MM.1S (cell line): Measurements from ENCODE around the gene DISC1.
"Not testable (repeated sequence)": the region's sequence is repeated elsewhere in the genome, so short reads cannot be mapped to it uniquely, and the experiment has no call there.

ENCODE experiments used
- DNase-seq: peaks from one replicate; pipeline ENCODE4 v3.0.0-alpha.2; 2015
- H2AFZ ChIP-seq: fragments of 300-600 bp; sonication (generic); 2 replicates; pipeline ENCODE4 v1.6.0; 2016; ENCODE audit warnings: antibody characterized with exemption, low read length
- H3F3A ChIP-seq: fragments of 300-600 bp; sonication (generic); 2 replicates; pipeline ENCODE4 v1.6.1; 2016; ENCODE audit warnings: mild to moderate bottlenecking, antibody characterized with exemption, low read length, moderate library complexity, mixed read lengths; ENCODE audit not compliant: insufficient read depth
- H3K27ac ChIP-seq: fragments of 300-600 bp; sonication (generic); 2 replicates; pipeline ENCODE4 v1.5.1; 2016; ENCODE audit warnings: mild to moderate bottlenecking, low read length
- H3K27me3 ChIP-seq: fragments of 300-600 bp; sonication (generic); replicated peaks from 2 replicates; pipeline ENCODE4 v1.6.0; 2016; ENCODE audit warnings: low read length; ENCODE audit not compliant: insufficient read depth
- H3K36me3 ChIP-seq: fragments of 300-600 bp; sonication (generic); replicated peaks from 2 replicates; pipeline ENCODE4 v1.6.1; 2016; ENCODE audit warnings: mild to moderate bottlenecking, low read length, mixed read lengths; ENCODE audit not compliant: insufficient read depth
- H3K4me1 ChIP-seq: fragments of 300-600 bp; sonication (generic); 2 replicates; pipeline ENCODE4 v1.6.1; 2016; ENCODE audit warnings: low read length, mixed read lengths
- H3K4me2 ChIP-seq: fragments of 300-600 bp; sonication (generic); 2 replicates; pipeline ENCODE4 v1.6.0; 2016; ENCODE audit warnings: low read depth, low read length
- H3K4me3 ChIP-seq: fragments of 300-600 bp; sonication (generic); 2 replicates; pipeline ENCODE4 v1.5.1; 2016; ENCODE audit warnings: low read length, mixed read lengths
- H3K79me2 ChIP-seq: fragments of 300-600 bp; sonication (generic); 2 replicates; pipeline ENCODE4 v1.6.1; 2016; ENCODE audit warnings: mixed run types, low read length, mixed read lengths
- H3K9ac ChIP-seq: fragments of 300-600 bp; sonication (generic); 2 replicates; pipeline ENCODE4 v1.6.1; 2016; ENCODE audit warnings: low read length, mixed read lengths
- H3K9me2 ChIP-seq: fragments of 300-600 bp; sonication (generic); replicated peaks from 2 replicates; pipeline ENCODE4 v1.6.1; 2016; ENCODE audit warnings: mild to moderate bottlenecking, low read length, mixed read lengths; ENCODE audit not compliant: insufficient read depth
- H3K9me3 ChIP-seq: fragments of 300-600 bp; sonication (generic); replicated peaks from 2 replicates; pipeline ENCODE4 v1.6.1; 2016; ENCODE audit warnings: mild to moderate bottlenecking, low read length, mixed read lengths; ENCODE audit not compliant: insufficient read depth
- H4K20me1 ChIP-seq: fragments of 300-600 bp; sonication (generic); 2 replicates; pipeline ENCODE4 v1.6.1; 2016; ENCODE audit warnings: mild to moderate bottlenecking, low read length, moderate library complexity, mixed read lengths; ENCODE audit not compliant: insufficient read depth
- EZH2 ChIP-seq: fragments of 300-600 bp; sonication (generic); optimal IDR thresholded peaks from 2 replicates; pipeline ENCODE3; 2017; ENCODE audit warnings: low read depth, mild to moderate bottlenecking, antibody characterized with exemption, low read length, mixed read lengths
- EZH2phosphoT487 ChIP-seq: fragments of 300-600 bp; sonication (generic); IDR thresholded peaks from 2 replicates; pipeline ENCODE4 v1.6.1; 2018; ENCODE audit warnings: antibody characterized with exemption, low read length
- TF ChIP-seq, protein P1 (sequence below): fragments of 300-600 bp; sonication (generic); IDR thresholded peaks from 2 replicates; pipeline ENCODE4 v1.5.1; 2016; ENCODE audit warnings: antibody characterized with exemption, low read length, mixed read lengths

Gene DISC1

DNA sequence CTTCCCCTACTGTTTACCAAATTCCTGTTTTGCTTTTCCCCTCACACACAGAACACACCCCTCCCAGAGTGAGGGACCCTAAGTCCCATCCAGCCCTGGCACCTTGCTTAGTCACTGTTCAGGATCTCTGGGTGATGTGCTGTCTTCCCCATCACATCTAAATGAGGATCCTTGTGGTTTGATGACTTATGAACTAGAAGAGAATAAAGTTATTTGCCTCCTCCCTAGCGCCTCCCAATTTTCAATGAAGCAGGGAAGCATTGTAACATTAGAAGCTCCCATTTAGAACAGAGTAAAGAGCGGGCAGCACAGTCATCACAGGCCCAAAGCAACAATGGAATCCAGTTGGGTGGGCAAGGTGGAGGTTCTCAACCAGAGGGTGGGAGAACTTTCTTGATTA, 27.0 kb downstream of the DISC1 start:
- Histone ChIP-seq H3K4me3 (no peak overlapping the region), H3K27me3 (no peaks in the 10 kb centered on the region), H2AFZ (no peak overlapping the region), H4K20me1 (no peaks in the 10 kb centered on the region), H3K9me2 (no peaks in the 10 kb centered on the region), H3F3A (no peaks in the 10 kb centered on the region), H3K36me3 (no peaks in the 10 kb centered on the region), H3K4me1 (no peaks in the 10 kb centered on the region), H3K4me2 (no peak overlapping the region), H3K9ac (no peak overlapping the region), H3K27ac (no peak overlapping the region), H3K9me3 (no peaks in the 10 kb centered on the region), H3K79me2 (no peaks in the 10 kb centered on the region)
- DNase-seq, result no peak
- TF ChIP-seq, protein P1, sequence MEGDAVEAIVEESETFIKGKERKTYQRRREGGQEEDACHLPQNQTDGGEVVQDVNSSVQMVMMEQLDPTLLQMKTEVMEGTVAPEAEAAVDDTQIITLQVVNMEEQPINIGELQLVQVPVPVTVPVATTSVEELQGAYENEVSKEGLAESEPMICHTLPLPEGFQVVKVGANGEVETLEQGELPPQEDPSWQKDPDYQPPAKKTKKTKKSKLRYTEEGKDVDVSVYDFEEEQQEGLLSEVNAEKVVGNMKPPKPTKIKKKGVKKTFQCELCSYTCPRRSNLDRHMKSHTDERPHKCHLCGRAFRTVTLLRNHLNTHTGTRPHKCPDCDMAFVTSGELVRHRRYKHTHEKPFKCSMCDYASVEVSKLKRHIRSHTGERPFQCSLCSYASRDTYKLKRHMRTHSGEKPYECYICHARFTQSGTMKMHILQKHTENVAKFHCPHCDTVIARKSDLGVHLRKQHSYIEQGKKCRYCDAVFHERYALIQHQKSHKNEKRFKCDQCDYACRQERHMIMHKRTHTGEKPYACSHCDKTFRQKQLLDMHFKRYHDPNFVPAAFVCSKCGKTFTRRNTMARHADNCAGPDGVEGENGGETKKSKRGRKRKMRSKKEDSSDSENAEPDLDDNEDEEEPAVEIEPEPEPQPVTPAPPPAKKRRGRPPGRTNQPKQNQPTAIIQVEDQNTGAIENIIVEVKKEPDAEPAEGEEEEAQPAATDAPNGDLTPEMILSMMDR, result no peak
- no peak for TF ChIP-seq EZH2
- TF ChIP-seq EZH2phosphoT487, result no peak

DNA sequence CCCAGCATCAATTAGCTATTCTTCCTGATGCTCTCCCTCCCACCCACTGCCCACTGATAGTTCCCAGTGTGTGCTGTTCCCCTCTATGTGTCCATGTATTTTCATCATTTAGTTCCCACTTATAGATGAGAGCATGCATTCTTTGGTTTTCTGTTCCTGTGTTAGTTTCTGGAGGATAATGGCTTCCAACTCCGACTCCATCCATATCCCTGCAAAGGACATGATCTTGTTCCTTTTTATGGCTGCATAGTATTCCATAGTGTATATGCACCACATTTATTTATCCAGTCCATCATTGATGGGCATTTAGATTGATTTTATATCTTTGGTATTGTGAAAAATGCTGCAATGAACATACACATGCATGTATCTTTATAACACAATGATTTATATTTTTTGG, 30.2 kb downstream of the DISC1 start:
- H3K79me2 ChIP-seq, result no peaks in the 10 kb centered on the region
- DNase-seq, result no peak
- H3K36me3 ChIP-seq, result no peaks in the 10 kb centered on the region
- no peak overlapping the region for H3K4me2 ChIP-seq
- H3K4me3 ChIP-seq, result no peak overlapping the region
- H3K9me3 ChIP-seq, result no peaks in the 10 kb centered on the region
- H3F3A ChIP-seq, result no peaks in the 10 kb centered on the region
- TF ChIP-seq, protein P1, result no peak
- no peak for TF ChIP-seq EZH2
- no peak for TF ChIP-seq EZH2phosphoT487
- no peaks in the 10 kb centered on the region for H3K27me3 ChIP-seq
- H3K27ac ChIP-seq, result no peak overlapping the region
- H3K9me2 ChIP-seq, result no peaks in the 10 kb centered on the region
- H3K9ac ChIP-seq, result no peak overlapping the region
- no peak overlapping the region for H2AFZ ChIP-seq
- peaks cover 4% of the 10 kb centered on the region; the same call in 1 of the 2 replicates for H3K4me1 ChIP-seq
- no peaks in the 10 kb centered on the region for H4K20me1 ChIP-seq

DNA sequence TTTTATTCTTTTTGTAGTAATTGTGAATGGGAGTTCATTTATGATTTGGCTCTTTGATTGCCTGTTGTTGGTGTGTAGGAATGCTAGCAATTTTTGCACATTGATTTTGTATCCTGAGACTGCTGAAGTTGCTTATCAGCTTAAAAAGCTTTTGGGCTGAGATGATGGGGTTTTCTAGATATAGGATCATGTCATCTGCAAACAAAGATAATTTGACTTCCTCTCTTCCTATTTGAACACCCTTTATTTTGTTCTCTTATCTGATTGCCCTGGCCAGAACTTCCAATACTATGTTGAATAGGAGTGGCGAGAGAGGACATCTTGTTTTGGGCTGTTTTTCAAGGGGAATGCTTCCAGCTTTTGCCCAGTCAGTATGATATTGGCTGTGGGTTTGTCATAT, 31.6 kb downstream of the DISC1 start:
- H4K20me1 ChIP-seq, H3K36me3 ChIP-seq, H3K79me2 ChIP-seq, H3K4me3 ChIP-seq, H3F3A ChIP-seq, H3K9me2 ChIP-seq, H3K9me3 ChIP-seq, H3K27ac ChIP-seq, H2AFZ ChIP-seq, DNase-seq, H3K4me2 ChIP-seq, H3K9ac ChIP-seq, H3K27me3 ChIP-seq: not testable (repeated sequence)
- peaks cover 18% of the 10 kb centered on the region for H3K4me1 ChIP-seq

DNA sequence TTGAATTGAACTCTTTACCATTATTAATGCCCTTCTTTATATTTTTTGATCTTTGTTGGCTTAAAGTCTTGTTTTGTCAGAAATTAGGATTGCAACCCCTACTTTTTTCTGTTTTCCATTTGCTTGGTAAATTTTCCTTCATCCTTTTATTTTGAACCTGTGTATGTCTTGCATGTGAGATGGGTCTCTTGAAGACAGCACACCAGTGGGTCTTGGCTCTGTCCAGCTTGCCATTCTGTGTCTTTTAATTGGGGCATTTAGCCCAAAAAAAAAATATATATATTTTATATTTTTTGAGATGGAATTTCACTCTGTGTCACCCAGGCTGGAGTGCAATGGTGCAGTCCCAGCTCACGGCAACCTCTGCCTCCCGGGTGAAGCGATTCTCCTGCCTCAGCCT, 33.6 kb downstream of the DISC1 start:
- H3K36me3 ChIP-seq, result no peaks in the 10 kb centered on the region
- no peaks in the 10 kb centered on the region for H4K20me1 ChIP-seq
- peaks cover 21% of the 10 kb centered on the region for H3K4me1 ChIP-seq
- H3K9ac ChIP-seq, result no peak overlapping the region
- H3F3A ChIP-seq, result no peaks in the 10 kb centered on the region
- H3K4me3 ChIP-seq, result no peak overlapping the region
- TF ChIP-seq EZH2phosphoT487 (no peak), EZH2 (no peak)
- TF ChIP-seq, protein P1, result no peak
- H3K4me2 ChIP-seq, result no peak overlapping the region
- no peak overlapping the region for H3K27ac ChIP-seq
- H3K79me2 ChIP-seq, result no peaks in the 10 kb centered on the region
- no peaks in the 10 kb centered on the region for H3K9me2 ChIP-seq
- no peak for DNase-seq
- no peaks in the 10 kb centered on the region for H3K9me3 ChIP-seq
- H2AFZ ChIP-seq, result no peak overlapping the region
- no peaks in the 10 kb centered on the region for H3K27me3 ChIP-seq
